ENCODE results near the gene USP11.

The USP11 gene

GRCh38 chrX:47235691-47236103, 2.9 kb downstream of the USP11 start:
- DNase-seq (ENCODE audit: low read depth), result no peak
- TF ChIP-seq CTCF (IDR thresholded peaks at IDR 0.05; ENCODE audit: control insufficient read depth, extremely low read depth, insufficient read depth), result no peak
- no peak overlapping the region for H3K4me3 ChIP-seq (ENCODE audit: low read depth, low read length)

- H3K4me3 ChIP-seq (ENCODE audit: low read depth, low read length), result no peak overlapping the region
- no peak for TF ChIP-seq CTCF (IDR thresholded peaks at IDR 0.05; ENCODE audit: control insufficient read depth, extremely low read depth, insufficient read depth)
- no peak for DNase-seq (ENCODE audit: low read depth)
These were observed 6.4 kb downstream of the USP11 start for GRCh38 chrX:47239199-47239598.

DNA sequence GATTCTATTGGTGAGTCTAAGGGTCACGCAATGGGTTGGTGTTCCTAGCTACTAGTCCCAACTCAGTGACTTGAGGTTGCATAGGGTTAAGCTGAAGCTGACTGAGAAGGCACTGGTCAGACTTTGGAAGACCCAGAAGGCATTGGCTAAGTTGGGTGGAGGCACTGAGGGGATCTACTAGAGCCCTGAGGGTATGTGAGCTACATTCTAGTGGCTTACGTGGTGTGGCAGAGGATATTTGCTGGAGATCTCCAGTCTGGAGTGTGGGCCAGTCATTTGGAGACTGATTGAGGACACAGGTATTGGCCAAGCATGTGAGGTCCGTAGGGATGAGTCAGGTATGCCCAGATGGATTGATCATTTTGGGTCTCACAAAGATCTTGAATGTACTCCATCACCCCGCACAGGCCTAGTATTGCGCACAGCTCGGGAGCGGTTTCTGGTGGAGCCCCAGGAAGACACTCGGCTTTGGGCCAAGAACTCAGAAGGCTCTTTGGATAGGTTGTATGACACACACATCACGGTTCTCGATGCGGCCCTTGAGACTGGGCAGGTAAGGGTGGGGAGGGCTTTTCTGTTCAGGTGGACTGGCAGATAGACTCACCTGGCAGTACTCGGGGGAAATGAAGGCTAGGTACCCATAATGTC, 7.2 kb downstream of the USP11 start:
- no peak for TF ChIP-seq CTCF (IDR thresholded peaks at IDR 0.05; ENCODE audit: control insufficient read depth, extremely low read depth, insufficient read depth)
- H3K4me3 ChIP-seq (ENCODE audit: low read depth, low read length), result no peak overlapping the region
- no peak for DNase-seq (ENCODE audit: low read depth)

GRCh38 chrX:47240619-47241018, 7.8 kb downstream of the USP11 start:
- DNase-seq (ENCODE audit: low read depth), result no peak
- TF ChIP-seq CTCF (IDR thresholded peaks at IDR 0.05; ENCODE audit: control insufficient read depth, extremely low read depth, insufficient read depth), result no peak
- H3K4me3 ChIP-seq (ENCODE audit: low read depth, low read length), result no peak overlapping the region

GRCh38 chrX:47241201-47242011, 8.6 kb downstream of the USP11 start:
- TF ChIP-seq CTCF (IDR thresholded peaks at IDR 0.05; ENCODE audit: control insufficient read depth, extremely low read depth, insufficient read depth), result no peak
- H3K4me3 ChIP-seq (ENCODE audit: low read depth, low read length), result no peak overlapping the region
- no peak for DNase-seq (ENCODE audit: low read depth)

DNA sequence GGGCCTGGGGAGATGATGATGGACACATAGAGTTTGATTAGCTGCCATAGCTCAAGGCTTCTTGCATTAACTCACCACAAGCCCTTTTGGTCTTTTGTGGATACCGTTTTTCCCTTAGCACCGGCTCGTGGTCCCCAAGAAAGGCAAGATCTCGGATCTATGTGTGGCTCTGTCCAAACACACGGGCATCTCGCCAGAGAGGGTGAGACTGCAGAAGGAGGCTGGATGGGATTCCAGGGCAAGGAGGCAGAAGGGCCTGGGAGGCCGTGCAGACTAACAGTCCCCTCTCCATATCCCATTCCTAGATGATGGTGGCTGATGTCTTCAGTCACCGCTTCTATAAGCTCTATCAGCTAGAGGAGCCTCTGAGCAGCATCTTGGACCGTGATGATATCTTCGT, 9.5 kb downstream of the USP11 start:
- no peak for DNase-seq (ENCODE audit: low read depth)
- H3K4me3 ChIP-seq (ENCODE audit: low read depth, low read length), result no peak overlapping the region
- no peak for TF ChIP-seq CTCF (IDR thresholded peaks at IDR 0.05; ENCODE audit: control insufficient read depth, extremely low read depth, insufficient read depth)

Measured in LNCaP clone FGC (cell line).